Heart left ventricle (tissue), 13 donors: Measurements from ENCODE around the gene ADGRG6.

ENCODE experiments used
- POLR2A ChIP-seq, 2 donors: fragments of 450-650 bp; IDR thresholded peaks; one replicate each; pipeline ENCODE4 v1.6.1; 2017; ENCODE audit warnings: antibody characterized with exemption in 2 of 2, mild to moderate bottlenecking in 2 of 2, moderate library complexity in 2 of 2
- TF ChIP-seq, protein P1 (sequence below), 12 donors: fragments of 200-600 bp; sonication (generic) in 4 of 12; IDR thresholded peaks; one replicate each; pipeline versions ENCODE4 v1.5.0 to v1.8.0; 2018 to 2022; ENCODE audit warnings: antibody characterized with exemption in 12 of 12, mild to moderate bottlenecking in 5 of 12
- donor health status: ischemic (EF 13 %, LVEDD 7.1; RV severe dilation, severe dysfunction).
- donor health status: DM: no; HTN: yes; CAD: no.
- donor health status: DM: no; HTN: no; CAD: no.
- donor health status: ischemic (EF 25% LVEDD 6.9; RV normal size, moderate dysfunction).
- donor health status: ischemic (EF 25% LVEDD 5.7; RV mildly dilated, moderate dysfunction).
- donor health status: ischemic (EF 35%, LVEDD 5.7; RV mildly dilated, moderate dysfunction).
- donor health status: nonischemic (EF 11% LVEDD 7.7; RV severe dilation, severe dysfunction).
- donor health status: DM: yes; HTN: yes; CAD: no.
- donor health status: PGD.
- donor health status: ischemic (EF 29% LVEDD 5.4; RV normal size, mild dysfunction).
- donor health status: nonischemic (EF 23%, LVEDD 6.1; RV moderate dilation, normal function).

GRCh38 chr6:142331601-142332000 lies 29.8 kb downstream of the ADGRG6 start:
- TF ChIP-seq, protein P1, sequence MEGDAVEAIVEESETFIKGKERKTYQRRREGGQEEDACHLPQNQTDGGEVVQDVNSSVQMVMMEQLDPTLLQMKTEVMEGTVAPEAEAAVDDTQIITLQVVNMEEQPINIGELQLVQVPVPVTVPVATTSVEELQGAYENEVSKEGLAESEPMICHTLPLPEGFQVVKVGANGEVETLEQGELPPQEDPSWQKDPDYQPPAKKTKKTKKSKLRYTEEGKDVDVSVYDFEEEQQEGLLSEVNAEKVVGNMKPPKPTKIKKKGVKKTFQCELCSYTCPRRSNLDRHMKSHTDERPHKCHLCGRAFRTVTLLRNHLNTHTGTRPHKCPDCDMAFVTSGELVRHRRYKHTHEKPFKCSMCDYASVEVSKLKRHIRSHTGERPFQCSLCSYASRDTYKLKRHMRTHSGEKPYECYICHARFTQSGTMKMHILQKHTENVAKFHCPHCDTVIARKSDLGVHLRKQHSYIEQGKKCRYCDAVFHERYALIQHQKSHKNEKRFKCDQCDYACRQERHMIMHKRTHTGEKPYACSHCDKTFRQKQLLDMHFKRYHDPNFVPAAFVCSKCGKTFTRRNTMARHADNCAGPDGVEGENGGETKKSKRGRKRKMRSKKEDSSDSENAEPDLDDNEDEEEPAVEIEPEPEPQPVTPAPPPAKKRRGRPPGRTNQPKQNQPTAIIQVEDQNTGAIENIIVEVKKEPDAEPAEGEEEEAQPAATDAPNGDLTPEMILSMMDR (IDR thresholded peaks at IDR 0.05) = no peak
- TF ChIP-seq POLR2A (IDR thresholded peaks at IDR 0.05) = no peak
